GM12891 (cell line): ENCODE measurements around the gene PPP1R9B.

Experiments used
- PAX5 ChIP-seq: IDR thresholded peaks from 2 replicates; pipeline ENCODE4 v1.6.1; 2011; ENCODE audit warnings: low read length, moderate library complexity, mild to moderate bottlenecking; ENCODE audit not compliant: insufficient read depth, severe bottlenecking
- POLR2A ChIP-seq: IDR thresholded peaks from 2 replicates; pipeline ENCODE4 v1.6.1; 2011; ENCODE audit warnings: low read depth, low read length, control low read depth
- POLR2AphosphoS5 ChIP-seq: IDR thresholded peaks from 2 replicates; pipeline ENCODE4 v1.6.1; 2011; ENCODE audit warnings: low read depth, low read length, control low read depth
- POU2F2 ChIP-seq: IDR thresholded peaks from 2 replicates; pipeline ENCODE4 v1.6.1; 2011; ENCODE audit warnings: low read depth, mild to moderate bottlenecking, control low read depth, low read length, moderate library complexity
- SPI1 ChIP-seq: IDR thresholded peaks from 2 replicates; pipeline ENCODE4 v1.6.1; 2011; ENCODE audit warnings: low read depth, low read length, control low read depth
- TAF1 ChIP-seq: IDR thresholded peaks from 2 replicates; pipeline ENCODE4 v1.6.1; 2011; ENCODE audit warnings: low read depth, low read length, control low read depth

DNA sequence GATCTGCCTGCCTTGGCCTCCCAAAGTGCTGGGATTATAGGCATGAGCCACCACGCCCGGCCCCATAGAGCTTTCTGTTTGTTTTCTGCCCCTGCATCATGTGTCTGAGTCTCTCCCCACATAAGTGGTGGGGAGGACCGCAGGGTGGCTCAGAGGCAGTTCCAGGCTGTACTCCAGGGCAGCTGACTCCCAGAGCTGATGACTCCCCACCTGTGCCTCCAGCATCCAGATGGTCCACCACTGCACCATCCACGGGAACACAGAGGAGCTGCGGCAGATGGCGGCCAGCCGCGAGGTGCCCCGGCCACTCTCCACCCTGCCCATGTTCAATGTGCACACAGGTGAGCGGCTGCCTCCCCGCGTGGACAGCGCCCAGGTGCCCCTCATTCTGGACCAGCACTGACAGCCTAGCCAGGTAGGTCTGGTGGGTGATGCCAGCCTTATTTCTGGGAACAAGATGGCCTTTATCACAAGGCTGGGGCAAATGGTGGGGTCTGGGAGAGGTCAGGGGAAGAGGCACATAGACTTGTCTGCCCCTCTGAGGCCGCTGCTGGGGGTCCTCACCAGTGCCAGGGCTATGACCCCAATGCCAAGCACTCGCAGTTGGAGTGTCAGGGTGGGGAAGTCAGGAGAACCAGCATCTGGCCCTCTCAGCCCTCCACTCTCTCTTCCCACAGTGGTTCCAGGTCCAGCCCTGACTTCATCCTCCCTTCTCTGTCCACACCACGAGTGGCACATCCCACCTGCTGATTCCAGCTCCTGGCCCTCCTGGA lies 24.7 kb upstream of the PPP1R9B start:
- TF ChIP-seq POLR2AphosphoS5 = no peak
- no peak for TF ChIP-seq POLR2A
- no peak for TF ChIP-seq TAF1
- no peak for TF ChIP-seq SPI1
- no peak for TF ChIP-seq POU2F2
- no peak for TF ChIP-seq PAX5
